Measurements from ENCODE around the gene PRR19. TPM values are rescaled to one million over a fixed set of nuclear protein-coding genes. Genes with fewer than 3 reads are reported as not detected.

PRR19 gene
- total RNA-seq, 1 experiment from 2014 or later, result 3.2 TPM

DNA sequence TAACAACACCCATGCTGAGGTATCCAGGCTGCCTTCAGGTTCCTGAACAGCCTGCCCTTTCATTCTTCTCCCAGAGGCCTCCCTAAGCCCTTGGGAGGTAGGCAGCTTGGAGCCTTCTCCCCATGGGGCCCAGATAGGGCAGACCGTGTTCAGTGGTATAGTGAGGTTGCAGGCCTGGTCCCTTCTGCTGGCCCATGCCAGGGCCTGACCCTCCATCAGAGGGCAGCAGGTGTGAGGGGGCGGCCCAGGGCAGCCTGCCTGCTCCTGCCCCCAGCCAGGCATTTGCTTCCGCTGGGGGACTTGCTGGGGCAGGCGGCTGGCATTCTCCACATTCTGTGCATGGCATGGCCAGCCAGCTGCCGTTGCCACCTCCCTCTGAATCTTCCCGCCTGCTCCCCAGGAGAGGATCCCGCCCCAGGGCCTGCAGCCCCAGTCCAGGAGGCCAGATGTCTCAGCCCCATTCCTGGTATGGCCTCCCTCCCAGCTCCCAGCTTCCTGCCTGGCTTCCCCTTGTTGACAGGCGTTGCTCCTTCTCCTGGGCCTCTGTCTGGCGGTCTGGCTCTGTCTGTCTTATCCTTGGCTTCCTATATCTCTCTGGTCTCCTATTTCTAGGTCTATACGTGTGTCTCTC, 24.0 kb upstream of the PRR19 start:
- Histone ChIP-seq H3K14ac (ENCODE audit: insufficient read depth, low read length) (no peak overlapping the region), H3K27ac (ENCODE audit: insufficient read length, low read depth, low read length) (no peak overlapping the region), H3K9ac (ENCODE audit: extremely low read depth, insufficient read length, low read length) (no peak overlapping the region), H4K91ac (ENCODE audit: insufficient read length, low read depth, low read length) (no peak overlapping the region), H4K8ac (replicated peaks; ENCODE audit: insufficient read length, low read depth, low read length) (no peak overlapping the region), H3K9me3 (ENCODE audit: control insufficient read depth, low read depth, low read length) (no peaks in the 10 kb centered on the region), H4K20me1 (ENCODE audit: control insufficient read depth, insufficient read depth, insufficient read length) (no peaks in the 10 kb centered on the region), H3K79me1 (ENCODE audit: insufficient read depth, low read depth, low read length, poor library complexity, severe bottlenecking) (no peaks in the 10 kb centered on the region), H2AK5ac (ENCODE audit: insufficient read length, low read length) (no peak overlapping the region), H3K18ac (ENCODE audit: insufficient read length, low read depth, low read length) (no peak overlapping the region), H3K23me2 (ENCODE audit: insufficient read length, low read depth, low read length, poor library complexity, severe bottlenecking) (peaks cover 8% of the 10 kb centered on the region), H3K27me3 (ENCODE audit: insufficient read depth, low read length) (no peaks in the 10 kb centered on the region), H3K4ac (ENCODE audit: low read depth, low read length) (no peak overlapping the region), H3K79me2 (ENCODE audit: insufficient read depth, low read length) (no peaks in the 10 kb centered on the region), H2BK12ac (ENCODE audit: insufficient read length, low read depth, low read length) (no peak overlapping the region), H2BK5ac (ENCODE audit: insufficient read length, low read length) (no peak overlapping the region), H3K23ac (ENCODE audit: insufficient read length, low read depth, low read length) (no peak overlapping the region), H3K4me2 (ENCODE audit: insufficient read depth, insufficient read length, low read length) (no peak overlapping the region), H2AFZ (ENCODE audit: low read length) (no peak overlapping the region), H2BK20ac (ENCODE audit: low read depth, low read length, poor library complexity, severe bottlenecking) (no peak overlapping the region), H3K56ac (ENCODE audit: insufficient read length, low read depth, low read length) (no peak overlapping the region), H3K4me1 (ENCODE audit: insufficient read depth, low read length) (peaks cover 5% of the 10 kb centered on the region; the same call in 1 of the 2 replicates), H2BK15ac (ENCODE audit: low read depth, low read length) (no peak overlapping the region), H3T11ph (ENCODE audit: low read length) (no peak overlapping the region), H4K5ac (ENCODE audit: insufficient read length, low read depth, low read length) (no peak overlapping the region), H2BK120ac (ENCODE audit: low read depth, low read length, poor library complexity, severe bottlenecking) (no peak overlapping the region)
- H3K36me3 Mint-ChIP-seq (ENCODE audit: insufficient read depth in 1 of 3, low read depth in 3 of 3), result peaks cover 4 to 23% (median 16%) of the 10 kb centered on the region in 3 experiments; a peak in 6 of 7 replicates
- no peaks in the 10 kb centered on the region; a peak in 2 of 5 replicates for H3K9me3 Mint-ChIP-seq
- no peak for TF ChIP-seq CTCF (conservative IDR thresholded peaks at IDR 0.05)
- peaks cover 27 to 31% of the 10 kb centered on the region in 2 experiments for H3K4me1 Mint-ChIP-seq
- H3K27me3 Mint-ChIP-seq (ENCODE audit: low read depth), result no peaks in the 10 kb centered on the region
- no CpG with 5 or more reads among the region's 10 CpGs for WGBS (ENCODE audit: extremely low coverage, insufficient read length, low lambda C conversion rate)
- DNase-seq, result peak; percentile 36
- H3K27ac Mint-ChIP-seq, result peak overlapping the region in 1 of 3 experiments; percentile 57; a peak in 1 of 7 replicates
- H3K4me3 Mint-ChIP-seq, result no peak overlapping the region
